Kidney epithelial cell (primary cell): ENCODE results near the gene THTPA. TPM values are rescaled to one million over a fixed set of nuclear protein-coding genes. Genes with fewer than 3 reads are reported as not detected.

ENCODE experiments used
- DNase-seq: peaks from one replicate; pipeline ENCODE4 v3.0.0-alpha.2; 2010; ENCODE audit warnings: low read depth
- H3K27me3 ChIP-seq: 2 replicates; pipeline ENCODE4 v1.6.0; 2011; ENCODE audit warnings: low read length; ENCODE audit not compliant: control insufficient read depth, insufficient read depth
- H3K36me3 ChIP-seq: 2 replicates; pipeline ENCODE4 v1.5.1; 2011; ENCODE audit warnings: low read length; ENCODE audit not compliant: control insufficient read depth, insufficient read depth
- H3K4me3 ChIP-seq: 2 replicates; pipeline ENCODE4 v1.5.1; 2011; ENCODE audit warnings: low read depth, mild to moderate bottlenecking, control low read depth, low read length
- total RNA-seq: library from RNA; depleted of rRNA; stranded (reverse); fragments of >200 nt; gene quantifications from 2 replicates; pipeline ENCODE4 v1.2.3, GENCODE V29; 2015
- TF ChIP-seq, protein P1 (sequence below): IDR thresholded peaks from 2 replicates; pipeline ENCODE4 v1.5.1; 2011; ENCODE audit warnings: mild to moderate bottlenecking, moderate library complexity, low read length, control low read depth, inconsistent platforms; ENCODE audit not compliant: insufficient read depth, poor library complexity, severe bottlenecking

THTPA gene
- total RNA-seq, 1 donor from 2014 or later, result 8.5 TPM

DNA sequence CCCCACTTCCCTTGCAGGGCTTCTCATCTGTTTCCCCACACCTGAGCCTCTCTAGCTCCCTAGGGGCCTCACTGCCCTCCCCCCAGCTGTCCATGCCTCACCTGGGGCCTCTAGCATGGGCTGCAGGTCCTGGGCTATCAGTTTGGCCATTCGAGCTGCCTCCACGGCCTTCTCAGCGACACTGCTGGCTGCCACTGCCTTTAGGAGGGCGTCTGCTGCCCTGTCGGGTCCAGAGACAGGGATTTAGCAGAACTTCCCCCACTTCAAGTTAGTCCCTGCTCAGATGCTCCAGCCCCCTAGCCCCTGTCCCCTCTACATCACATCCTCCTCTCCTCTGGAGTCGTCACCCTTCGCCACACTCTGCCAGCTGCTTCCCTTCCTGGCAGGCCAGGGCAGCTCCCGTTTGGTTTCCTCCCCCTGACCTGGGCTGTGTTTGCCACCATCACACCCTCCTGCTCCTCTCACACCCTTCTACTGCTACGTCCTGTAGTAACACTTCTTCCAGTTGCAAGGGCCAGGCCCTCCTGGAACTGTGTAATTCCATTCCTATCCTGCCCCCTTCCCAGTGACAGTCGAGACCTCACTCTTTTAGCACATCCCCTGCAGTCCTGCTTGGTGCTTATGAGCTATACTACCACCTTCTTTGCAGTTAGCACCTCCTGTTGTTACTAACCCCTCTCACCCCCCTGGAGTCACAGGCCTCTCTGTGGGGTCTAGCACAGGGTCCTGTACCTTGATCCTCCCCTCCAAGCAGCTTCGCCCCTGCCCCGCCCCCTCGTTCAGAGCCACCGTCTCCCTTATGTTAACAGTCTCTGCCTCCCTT, 15.8 kb downstream of the THTPA start:
- TF ChIP-seq, protein P1, sequence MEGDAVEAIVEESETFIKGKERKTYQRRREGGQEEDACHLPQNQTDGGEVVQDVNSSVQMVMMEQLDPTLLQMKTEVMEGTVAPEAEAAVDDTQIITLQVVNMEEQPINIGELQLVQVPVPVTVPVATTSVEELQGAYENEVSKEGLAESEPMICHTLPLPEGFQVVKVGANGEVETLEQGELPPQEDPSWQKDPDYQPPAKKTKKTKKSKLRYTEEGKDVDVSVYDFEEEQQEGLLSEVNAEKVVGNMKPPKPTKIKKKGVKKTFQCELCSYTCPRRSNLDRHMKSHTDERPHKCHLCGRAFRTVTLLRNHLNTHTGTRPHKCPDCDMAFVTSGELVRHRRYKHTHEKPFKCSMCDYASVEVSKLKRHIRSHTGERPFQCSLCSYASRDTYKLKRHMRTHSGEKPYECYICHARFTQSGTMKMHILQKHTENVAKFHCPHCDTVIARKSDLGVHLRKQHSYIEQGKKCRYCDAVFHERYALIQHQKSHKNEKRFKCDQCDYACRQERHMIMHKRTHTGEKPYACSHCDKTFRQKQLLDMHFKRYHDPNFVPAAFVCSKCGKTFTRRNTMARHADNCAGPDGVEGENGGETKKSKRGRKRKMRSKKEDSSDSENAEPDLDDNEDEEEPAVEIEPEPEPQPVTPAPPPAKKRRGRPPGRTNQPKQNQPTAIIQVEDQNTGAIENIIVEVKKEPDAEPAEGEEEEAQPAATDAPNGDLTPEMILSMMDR, result no peak
- Histone ChIP-seq H3K27me3 (peaks cover 46% of the 10 kb centered on the region), H3K36me3 (no peaks in the 10 kb centered on the region), H3K4me3 (no peak overlapping the region)
- no peak for DNase-seq

DNA sequence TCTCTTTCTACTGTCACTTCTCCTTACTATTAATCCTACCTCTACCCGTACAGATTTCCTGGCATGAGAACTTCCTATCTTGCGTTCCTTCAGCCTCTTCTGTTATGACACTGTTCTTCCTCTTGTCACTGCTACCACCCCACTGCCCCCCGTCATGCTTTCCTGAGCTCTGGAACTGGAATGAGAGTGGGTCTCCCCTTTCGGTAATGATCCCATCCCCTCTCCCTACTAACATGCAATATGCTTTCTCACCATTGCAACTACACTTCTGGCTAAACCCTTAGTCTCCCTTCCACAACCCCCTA, 16.4 kb downstream of the THTPA start:
- DNase-seq, result no peak
- peaks cover 52% of the 10 kb centered on the region for H3K27me3 ChIP-seq

DNA sequence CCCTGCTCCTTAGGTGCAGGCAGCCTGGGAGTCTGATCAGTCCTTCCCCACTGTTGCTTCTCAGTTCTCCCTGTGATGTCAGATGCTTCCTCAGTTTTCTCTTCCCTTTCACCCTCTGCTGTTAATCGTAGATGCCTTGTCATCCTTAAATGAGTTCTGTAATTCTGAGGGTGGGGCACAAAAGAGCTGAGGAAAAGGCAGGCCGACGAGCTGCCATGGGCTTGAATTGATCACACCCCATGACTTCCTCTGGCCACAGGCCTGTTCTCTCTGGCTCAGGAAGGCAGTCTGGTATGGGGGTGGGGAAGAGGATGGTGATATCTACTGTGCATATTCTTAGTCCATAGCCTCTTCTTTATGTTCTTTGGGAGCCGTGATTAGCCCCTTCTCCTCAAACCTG, 16.8 kb downstream of the THTPA start:
- H3K4me3 ChIP-seq, result no peak overlapping the region
- TF ChIP-seq, protein P1, result no peak
- peaks cover 56% of the 10 kb centered on the region for H3K27me3 ChIP-seq
- H3K36me3 ChIP-seq, result no peaks in the 10 kb centered on the region
- no peak for DNase-seq

More for the DNA sequence above, 16.4 kb downstream of the THTPA start:
- no peaks in the 10 kb centered on the region for H3K36me3 ChIP-seq
- H3K4me3 ChIP-seq, result no peak overlapping the region
- TF ChIP-seq, protein P1, result no peak

DNA sequence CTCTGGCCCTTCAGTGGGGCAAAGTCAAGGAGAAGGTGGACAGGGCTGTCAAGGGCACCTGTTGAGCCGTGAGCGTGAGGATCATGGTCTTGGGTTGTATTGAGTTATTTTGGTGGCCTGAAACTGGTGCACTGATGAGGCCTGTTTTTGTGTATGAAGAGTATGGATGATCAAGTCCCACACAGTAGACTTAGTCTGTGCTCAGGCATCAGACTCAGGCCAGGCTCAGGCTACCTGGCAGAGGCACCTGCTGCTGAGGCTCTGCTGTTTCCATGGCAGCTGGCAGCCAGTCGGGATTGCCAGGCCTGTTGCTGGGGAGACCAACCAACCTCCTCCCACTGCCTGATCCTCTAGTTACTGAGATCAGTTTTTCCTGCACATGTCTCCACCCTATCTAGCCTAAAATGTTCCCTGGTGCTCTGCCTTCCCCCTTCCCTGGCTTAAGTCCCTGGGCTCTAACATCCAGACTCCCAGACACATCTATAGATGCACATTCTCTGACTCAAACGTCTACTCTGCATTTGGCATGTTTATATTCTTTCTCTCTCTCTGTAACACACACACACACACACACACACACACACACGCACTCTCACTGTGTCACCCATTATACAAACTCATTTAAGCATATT, 17.4 kb downstream of the THTPA start:
- no peaks in the 10 kb centered on the region for H3K36me3 ChIP-seq
- TF ChIP-seq, protein P1, result no peak
- H3K4me3 ChIP-seq, result no peak overlapping the region
- DNase-seq, result no peak
- H3K27me3 ChIP-seq, result peaks cover 62% of the 10 kb centered on the region

DNA sequence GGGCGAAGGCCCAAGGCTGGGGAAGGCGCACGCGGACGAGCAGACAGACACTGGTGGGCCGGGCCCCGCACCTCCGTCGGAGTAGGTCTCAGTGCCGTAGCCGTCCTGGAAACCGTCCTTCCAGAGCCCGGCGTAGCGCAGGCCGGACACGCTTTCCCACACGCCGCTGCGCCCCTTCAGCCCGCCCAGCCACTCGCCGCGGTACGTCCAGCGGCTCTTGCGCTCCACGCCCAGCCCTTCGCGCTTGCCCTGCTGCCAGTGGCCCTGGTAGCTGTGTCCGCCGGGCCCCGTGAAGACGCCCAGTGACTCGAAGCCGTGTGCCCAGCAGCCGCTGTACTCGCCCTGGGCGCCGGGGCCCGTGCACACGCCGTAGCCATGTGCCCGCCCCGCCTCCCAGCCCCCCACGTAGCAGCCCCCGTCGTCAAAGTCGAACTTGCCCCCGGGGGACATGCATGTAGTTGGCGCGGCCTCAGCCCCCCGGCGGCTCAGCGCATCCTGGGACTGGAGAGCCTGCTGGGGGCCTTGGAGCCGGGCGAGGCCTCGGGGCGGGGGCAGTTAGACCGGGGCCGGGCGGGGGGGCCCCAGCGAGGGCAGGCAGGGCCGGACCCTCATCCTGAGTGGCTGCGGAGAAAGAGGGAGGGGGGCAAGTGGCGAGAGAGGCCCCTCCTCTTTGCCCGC, 21.1 kb downstream of the THTPA start:
- DNase-seq, result no peak
- TF ChIP-seq, protein P1, result no peak
- Histone ChIP-seq H3K4me3 (no peak overlapping the region), H3K27me3 (peaks cover 65% of the 10 kb centered on the region), H3K36me3 (no peaks in the 10 kb centered on the region)
